ENCODE measurements around the gene DTL. TPM values are rescaled to one million over a fixed set of nuclear protein-coding genes. Genes with fewer than 3 reads are reported as not detected.

DTL gene
- polyA plus RNA-seq, 1 experiment, result 8.3 TPM

- ChIA-PET POLR2A (no interaction called here), CTCF (interaction anchor here (0.7 to 2.0 kb wide), 2 partner anchors 29 to 307 kb away, joined by 4 to 5 read pairs; no protein-coding TSS in a partner anchor)
- Histone ChIP-seq H3K36me3 (ENCODE audit: control insufficient read depth, insufficient read depth, low read length) (no peaks in the 10 kb centered on the region), H3K27me3 (ENCODE audit: control insufficient read depth, insufficient read depth, low read length) (no peaks in the 10 kb centered on the region), H3K4me3 (ENCODE audit: low read depth, low read length) (no peak overlapping the region)
- TF ChIP-seq CTCF (IDR thresholded peaks at IDR 0.05; ENCODE audit: insufficient read depth, low read depth, low read length), result no peak
- DNase-seq (ENCODE audit: low read depth), result no peak
Measured at GRCh38 chr1:212004895-212005608, 30.5 kb upstream of the DTL start.

GRCh38 chr1:212007178-212007577 is 28.4 kb upstream of the DTL start:
- no peak for TF ChIP-seq CTCF (IDR thresholded peaks at IDR 0.05; ENCODE audit: insufficient read depth, low read depth, low read length)
- CTCF ChIA-PET, result interaction anchor here (0.8 to 2.0 kb wide), 3 partner anchors 10 to 27 kb away, joined by 3 to 5 read pairs (median 3); no protein-coding TSS in a partner anchor
- POLR2A ChIA-PET, result no interaction called here
- Histone ChIP-seq H3K4me3 (ENCODE audit: low read depth, low read length) (no peak overlapping the region), H3K36me3 (ENCODE audit: control insufficient read depth, insufficient read depth, low read length) (no peaks in the 10 kb centered on the region), H3K27me3 (ENCODE audit: control insufficient read depth, insufficient read depth, low read length) (no peaks in the 10 kb centered on the region)
- no peak for DNase-seq (ENCODE audit: low read depth)

- Histone ChIP-seq H3K4me3 (ENCODE audit: low read depth, low read length) (no peak overlapping the region), H3K36me3 (ENCODE audit: control insufficient read depth, insufficient read depth, low read length) (no peaks in the 10 kb centered on the region), H3K27me3 (ENCODE audit: control insufficient read depth, insufficient read depth, low read length) (no peaks in the 10 kb centered on the region)
- ChIA-PET CTCF (no interaction called here), POLR2A (no interaction called here)
- no peak for DNase-seq (ENCODE audit: low read depth)
- no peak for TF ChIP-seq CTCF (IDR thresholded peaks at IDR 0.05; ENCODE audit: insufficient read depth, low read depth, low read length)
Measured at GRCh38 chr1:212007886-212008285, 27.7 kb upstream of the DTL start.

GRCh38 chr1:212009561-212009960 is 26.0 kb upstream of the DTL start:
- H3K36me3 ChIP-seq (ENCODE audit: control insufficient read depth, insufficient read depth, low read length), result no peaks in the 10 kb centered on the region
- TF ChIP-seq CTCF (IDR thresholded peaks at IDR 0.05; ENCODE audit: insufficient read depth, low read depth, low read length), result no peak
- ChIA-PET CTCF (interaction anchor here (0.7 to 2.4 kb wide), 4 partner anchors 14 to 329 kb away, joined by 3 to 30 read pairs (median 4); partner anchors contain the start of genes DTL and INTS7), POLR2A (no interaction called here)
- H3K4me3 ChIP-seq (ENCODE audit: low read depth, low read length), result no peak overlapping the region
- H3K27me3 ChIP-seq (ENCODE audit: control insufficient read depth, insufficient read depth, low read length), result no peaks in the 10 kb centered on the region
- DNase-seq (ENCODE audit: low read depth), result no peak

GRCh38 chr1:212010004-212010403 is 25.5 kb upstream of the DTL start:
- DNase-seq (ENCODE audit: low read depth), result no peak
- Histone ChIP-seq H3K27me3 (ENCODE audit: control insufficient read depth, insufficient read depth, low read length) (no peaks in the 10 kb centered on the region), H3K4me3 (ENCODE audit: low read depth, low read length) (no peak overlapping the region), H3K36me3 (ENCODE audit: control insufficient read depth, insufficient read depth, low read length) (no peaks in the 10 kb centered on the region)
- POLR2A ChIA-PET, result no interaction called here
- TF ChIP-seq CTCF (IDR thresholded peaks at IDR 0.05; ENCODE audit: insufficient read depth, low read depth, low read length), result no peak
- CTCF ChIA-PET, result interaction anchor here (0.7 to 2.4 kb wide), 5 partner anchors 14 to 329 kb away, joined by 3 to 30 read pairs (median 4); partner anchors contain the start of genes DTL and INTS7

Data from BJ (cell line).